Measurements from ENCODE around the gene RCAN3.
A peak's percentile ranks its signal among the peaks of the same experiment; 100 is the strongest.
"Not testable (repeated sequence)": the region's sequence is repeated elsewhere in the genome, so short reads cannot be mapped to it uniquely, and the experiment has no call there.

Gene RCAN3

DNA sequence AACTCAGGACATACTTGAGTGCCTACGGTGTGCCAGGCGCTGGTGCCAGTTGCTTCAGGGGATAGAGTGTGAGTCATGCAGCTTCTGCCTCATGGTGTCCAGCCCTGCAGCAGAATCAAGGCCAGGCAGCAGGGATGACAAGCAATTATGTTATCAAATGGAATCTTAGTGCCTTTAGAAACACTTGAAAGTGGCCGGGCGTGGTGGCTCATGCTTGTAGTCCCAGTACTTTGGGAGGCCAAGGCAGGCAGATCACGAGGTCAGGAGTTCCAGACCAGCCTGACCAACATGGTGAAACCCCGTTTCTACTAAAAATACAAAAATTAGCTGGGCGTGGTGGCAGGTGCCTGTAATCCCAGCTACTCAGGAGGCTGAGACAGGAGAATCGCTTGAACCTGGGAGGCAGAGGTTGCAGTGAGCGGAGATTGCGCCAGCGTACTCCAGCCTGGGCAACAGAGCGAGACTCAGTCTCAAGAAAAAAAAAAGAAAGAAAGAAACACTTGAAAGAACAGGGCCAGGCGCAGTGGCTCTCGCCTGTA, 13.1 kb downstream of the RCAN3 start:
- DNase-seq: peak; percentile 86

DNA sequence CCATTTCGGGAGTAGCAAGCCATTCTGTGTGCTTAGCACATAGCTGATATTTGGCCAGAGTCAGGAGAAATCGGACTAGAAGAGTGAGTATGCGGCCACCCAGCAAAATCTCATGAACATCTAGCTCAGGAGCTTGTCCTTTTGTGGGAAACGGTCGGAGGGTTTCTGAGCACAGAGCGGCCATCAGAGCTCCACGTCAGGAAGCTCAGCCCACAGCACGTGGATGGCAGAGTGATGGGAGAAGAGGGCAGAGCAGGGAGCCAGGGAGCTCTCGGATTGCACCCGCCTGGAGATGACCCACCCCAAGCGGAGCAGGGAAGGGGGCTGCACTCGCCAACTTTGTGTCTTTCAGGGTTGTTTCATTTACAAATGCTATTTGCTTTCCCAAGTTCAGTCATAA, 13.9 kb downstream of the RCAN3 start:
- no peak for DNase-seq

DNA sequence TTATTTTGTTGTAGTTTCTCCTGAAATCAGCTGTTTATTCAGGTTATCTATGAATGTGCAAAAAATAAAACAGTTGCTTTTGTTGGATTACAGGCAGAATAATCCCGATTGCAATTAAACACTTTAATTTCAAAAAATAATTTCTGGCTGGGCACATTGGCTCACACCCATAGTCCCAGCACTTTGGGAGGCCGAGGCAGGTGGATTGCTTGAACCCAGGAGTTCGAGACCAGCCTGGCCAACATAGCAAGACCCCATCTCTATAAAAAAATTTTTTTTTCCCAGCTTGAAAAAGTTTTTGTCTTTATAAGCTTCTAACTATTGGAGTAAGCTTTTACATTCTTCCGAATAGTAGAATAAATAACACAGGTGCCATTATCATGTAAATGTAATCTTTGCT, 15.3 kb downstream of the RCAN3 start:
- no peak for DNase-seq

DNA sequence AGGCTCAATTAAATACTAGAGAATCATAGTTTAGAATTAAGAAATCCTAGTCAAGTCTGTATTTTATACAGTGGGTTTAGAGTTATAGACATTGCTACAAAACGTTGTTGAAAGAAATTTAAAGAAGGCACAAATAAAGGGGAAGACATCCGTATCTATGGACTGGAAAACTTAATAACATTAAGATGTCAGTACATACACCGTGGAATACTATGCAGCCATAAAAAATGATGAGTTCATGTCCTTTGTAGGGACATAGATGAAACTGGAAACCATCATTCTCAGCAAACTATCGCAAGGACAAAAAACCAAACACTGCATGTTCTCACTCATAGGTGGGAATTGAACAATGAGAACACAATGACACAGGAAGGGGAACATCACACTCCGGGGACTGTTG, 17.6 kb downstream of the RCAN3 start:
- not testable (repeated sequence) for DNase-seq

DNA sequence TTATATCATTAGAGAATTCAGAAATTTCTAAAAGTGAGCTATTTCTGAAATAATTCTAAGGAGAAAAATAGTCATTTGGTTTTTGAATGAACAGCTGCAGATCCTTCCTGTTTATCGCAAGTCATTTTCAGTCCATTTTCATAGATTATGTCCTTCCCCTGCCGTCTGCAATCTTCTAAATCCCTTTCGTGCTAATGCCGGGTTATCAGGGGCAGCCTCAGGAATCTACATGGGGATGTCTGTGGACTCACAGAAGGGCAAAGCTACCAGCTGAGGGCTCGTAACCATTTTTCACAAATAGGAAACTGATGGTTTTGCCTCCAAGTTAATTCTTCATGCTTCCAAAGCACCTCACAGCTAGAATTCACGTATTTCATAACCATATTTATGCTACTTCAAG, 23.0 kb downstream of the RCAN3 start:
- no peak for DNase-seq

DNA sequence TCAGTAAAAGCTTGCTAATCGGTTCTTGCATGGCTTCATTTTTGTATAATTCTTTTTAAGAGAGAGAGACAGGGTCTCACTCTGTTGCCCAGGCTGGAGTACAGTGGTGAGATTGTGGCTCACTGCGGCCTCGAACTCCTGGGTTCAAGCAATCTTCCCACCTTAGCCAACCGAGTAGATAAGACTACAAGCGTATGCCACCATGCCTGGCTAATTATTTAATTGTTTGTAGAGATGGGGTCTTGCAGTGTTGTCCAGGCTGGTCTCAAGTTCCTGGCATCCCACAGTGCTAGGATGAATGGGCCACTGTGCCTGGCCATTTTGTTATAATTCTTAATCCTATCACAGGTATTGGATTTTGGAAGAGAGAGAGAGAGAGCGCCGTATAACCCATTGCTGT, 23.4 kb downstream of the RCAN3 start:
- DNase-seq: no peak

DNA sequence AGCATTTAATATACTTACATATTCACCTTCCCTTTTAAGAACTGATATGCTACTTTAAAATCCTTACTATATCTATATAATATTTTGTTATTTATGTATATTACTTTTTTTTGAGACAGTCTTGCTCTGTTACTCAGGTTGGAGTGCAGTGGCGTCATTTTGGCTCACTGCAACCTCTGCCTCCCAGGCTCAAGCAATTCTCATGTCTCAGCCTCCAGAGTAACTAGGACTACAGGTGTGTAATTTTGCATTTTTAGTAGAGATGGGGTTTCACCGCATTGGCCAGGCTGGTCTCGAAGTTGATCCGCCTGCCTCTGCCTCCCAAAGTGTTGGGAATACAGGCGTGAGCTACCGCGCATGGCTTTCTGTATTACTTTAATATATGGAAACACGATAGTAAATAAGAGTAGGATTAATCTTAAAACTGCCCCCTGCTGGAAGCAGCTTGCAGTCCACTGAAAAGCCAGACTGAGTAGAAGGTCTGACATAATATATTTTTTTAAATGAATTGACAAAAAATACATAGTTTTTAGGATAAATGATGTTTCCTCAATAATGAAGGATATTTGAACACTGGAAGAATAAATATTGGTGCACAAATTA, 24.4 kb downstream of the RCAN3 start:
- no peak for DNase-seq

DNA sequence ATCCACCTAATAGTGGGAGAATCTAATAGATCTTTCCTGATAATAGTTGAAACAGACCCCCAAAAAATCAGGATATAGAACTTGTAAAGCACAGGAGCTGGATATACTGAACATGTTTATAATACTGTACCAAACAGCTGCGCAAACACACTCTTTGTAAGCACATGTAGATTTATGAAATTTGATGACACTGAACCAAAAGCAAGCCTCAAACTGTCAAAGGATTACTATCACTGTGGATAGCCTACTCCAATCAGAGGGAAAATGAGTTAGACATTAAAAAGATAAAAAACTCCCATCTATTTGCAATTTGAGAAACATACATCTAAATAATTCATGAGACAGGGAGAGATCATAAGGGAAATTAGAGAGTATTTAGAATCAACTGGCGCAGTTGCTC, 26.1 kb downstream of the RCAN3 start:
- no peak for DNase-seq

DNA sequence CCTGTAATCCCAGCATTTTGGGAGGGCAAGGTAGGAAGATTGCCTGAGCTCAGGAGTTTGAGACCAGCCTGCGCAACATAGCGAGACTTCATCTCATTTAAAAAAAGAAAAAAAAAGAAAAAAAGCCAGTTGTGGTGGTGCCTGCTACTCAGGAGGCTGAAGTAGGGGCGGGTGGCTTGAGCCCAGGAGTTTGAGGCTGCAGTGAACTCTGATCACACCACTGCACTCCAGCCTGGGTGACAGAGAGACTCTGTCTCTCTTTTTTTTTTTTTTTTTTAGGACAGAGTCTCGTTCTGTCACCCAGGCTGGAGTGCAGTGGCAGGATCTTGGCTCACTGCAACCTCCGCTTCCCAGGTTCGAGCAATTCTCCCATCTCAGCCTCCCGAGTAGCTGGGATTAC, 26.7 kb downstream of the RCAN3 start:
- DNase-seq: not testable (repeated sequence)

DNA sequence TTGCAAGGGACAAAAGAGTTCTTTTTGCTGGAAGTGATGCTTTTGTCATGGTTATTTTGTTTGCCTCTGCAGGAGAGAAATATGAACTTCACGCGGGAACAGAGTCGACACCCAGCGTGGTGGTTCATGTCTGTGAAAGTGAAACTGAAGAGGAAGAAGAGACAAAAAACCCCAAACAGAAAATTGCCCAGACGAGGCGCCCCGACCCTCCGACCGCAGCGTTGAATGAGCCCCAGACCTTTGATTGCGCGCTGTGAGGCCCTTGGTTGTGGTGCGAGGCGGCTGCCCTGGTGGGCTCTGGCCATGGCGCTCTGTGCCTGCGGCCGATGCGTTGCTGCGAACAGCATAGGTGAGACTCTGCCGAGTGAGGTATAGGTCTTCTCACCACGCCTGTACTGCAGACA, 32.4 kb downstream of the RCAN3 start:
- no peak for DNase-seq

DNA sequence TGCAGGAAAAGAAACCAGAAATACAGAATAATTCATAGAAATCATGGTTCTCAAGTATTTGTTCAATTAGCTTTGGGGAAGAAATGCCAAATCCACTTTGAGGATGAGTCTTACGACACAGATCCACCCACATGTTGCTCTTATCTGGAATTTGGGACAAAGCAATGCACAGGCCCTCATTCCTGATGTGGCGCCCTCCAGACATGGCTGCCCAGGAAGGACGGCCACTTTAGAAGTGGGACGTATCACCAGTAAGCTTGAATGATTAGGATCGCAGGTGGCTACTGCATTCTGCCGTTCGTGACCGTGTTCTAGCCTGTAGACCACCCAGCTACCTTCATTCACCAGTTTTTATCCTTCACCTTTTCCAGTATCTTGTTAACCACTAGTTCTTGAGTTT, 33.1 kb downstream of the RCAN3 start:
- DNase-seq: no peak

DNA sequence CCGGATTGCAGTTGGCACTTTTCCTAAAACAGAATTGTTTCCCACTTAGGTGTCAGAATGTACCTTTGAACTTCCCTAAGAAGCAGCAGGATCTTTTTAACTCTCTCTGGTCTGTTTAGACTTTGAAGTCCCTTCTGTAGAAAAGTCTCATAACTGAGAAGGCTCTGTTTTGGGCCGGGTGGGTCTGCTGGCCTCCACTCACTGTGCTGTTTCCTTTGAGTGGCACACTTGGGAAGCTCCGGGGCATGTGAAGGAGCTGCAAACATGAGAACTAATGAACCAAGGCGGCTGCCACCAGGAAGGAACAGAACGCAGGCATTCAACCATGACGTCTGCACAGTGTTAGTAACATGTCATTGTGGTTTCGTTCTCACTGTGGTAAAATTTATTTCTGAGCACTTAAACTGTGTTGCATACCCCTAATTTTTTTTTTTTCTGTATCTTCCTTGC, 33.8 kb downstream of the RCAN3 start:
- DNase-seq: peak; percentile 67

DNA sequence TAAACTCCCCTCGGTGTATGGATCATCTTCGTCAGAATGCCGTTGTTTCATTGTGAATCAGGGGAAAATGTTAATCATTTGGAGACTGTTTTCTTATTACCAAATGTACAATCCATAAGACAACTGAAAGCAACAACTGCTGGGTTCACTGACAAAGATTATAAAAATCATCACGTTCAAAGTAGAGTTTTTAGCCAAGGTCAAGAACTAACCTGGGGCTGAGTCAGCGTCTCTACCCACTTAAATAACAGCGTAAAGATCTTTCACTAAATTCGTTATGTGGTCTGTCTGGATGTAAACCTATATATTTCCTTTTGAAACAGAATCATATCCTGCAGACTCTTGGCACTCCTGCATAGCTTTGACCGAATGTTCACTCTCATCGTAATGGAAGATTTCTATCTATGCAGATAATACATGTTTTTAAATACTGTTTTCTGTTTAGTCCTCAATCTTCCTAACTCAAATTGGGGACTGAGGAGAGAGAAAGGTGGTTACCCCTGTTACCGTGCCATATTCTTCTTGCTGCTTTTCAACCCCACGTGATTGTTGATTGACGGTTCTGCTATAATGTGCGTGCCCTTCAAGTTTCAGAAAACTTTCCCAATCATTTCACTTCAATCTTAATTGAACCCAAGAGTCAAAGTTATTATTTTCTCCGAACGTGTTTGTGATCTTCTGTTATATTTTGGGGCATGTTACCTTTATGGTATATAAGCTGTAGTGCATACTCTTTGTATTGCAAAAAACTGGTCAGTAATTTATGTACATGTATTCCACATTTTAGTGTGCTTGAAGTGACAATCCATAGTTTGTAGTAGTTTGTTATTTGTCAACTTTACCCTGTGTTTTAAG, 37.6 kb downstream of the RCAN3 start:
- no peak for DNase-seq

DNA sequence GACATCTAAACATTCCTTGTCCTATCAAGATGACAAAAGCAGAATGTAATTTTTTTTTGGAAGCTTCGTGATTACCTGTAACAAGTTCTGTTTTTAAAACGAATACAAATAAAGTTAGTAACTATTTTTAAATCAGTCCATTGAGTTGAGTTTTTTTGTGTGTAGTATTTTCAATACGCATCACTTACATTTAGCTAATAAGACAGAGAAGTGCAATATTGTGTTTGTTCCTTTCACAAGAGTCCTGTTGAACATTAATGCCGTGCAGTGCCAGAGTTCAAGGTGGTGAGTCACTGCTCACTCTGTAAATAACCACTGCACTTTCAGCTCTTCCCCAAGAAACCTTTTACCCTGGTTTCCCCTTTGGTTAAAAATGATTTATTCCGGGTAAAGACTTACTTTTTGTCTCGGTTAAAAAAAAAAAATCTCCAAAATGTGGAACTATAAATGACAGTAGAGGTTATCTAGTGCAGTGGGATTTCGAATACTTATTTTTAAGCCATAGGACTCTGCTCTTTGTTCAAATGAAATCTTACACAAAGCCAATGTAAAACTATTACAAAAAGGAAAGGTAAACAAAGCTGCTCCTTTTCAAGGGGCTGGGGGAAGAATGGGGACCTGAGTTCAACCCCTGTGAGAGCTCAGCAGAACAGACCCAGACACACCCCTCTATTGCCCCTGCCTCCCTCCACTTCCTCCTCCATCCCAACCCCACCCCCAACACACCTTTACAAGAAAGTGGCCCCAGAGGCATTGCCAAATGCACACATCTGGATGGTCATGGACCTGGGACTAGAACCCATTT, 38.5 kb downstream of the RCAN3 start:
- DNase-seq: peak; percentile 65

DNA sequence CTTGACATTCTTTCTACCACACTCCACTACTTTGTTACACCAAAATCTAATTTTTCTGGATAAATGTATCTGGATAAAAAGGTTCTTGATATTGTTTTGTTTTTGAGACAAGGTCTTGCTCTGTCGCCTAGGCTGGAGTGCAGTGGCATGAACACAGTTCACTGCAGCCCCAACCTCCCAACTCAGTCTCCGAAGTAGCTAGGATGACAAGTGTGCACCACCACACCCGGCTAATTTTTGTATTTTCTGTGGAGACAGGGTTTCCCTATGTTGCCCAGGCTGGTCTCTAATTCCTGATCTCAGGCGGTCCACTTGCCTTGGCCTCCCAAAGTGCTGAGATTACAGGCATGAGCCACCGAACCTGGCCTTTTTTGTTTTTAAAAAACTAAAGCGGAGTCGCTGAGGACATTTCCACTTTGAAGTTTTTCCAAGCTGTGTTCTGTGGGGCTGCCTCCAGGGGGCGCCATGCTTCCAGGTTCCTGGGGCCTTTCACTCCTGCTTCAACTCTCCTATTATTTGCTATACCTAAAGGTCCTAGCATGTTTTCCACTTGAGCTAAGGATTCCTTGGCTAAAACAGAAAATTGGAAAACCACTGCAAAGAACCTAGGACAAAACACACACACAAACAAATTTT, 39.2 kb downstream of the RCAN3 start:
- no peak for DNase-seq

DNA sequence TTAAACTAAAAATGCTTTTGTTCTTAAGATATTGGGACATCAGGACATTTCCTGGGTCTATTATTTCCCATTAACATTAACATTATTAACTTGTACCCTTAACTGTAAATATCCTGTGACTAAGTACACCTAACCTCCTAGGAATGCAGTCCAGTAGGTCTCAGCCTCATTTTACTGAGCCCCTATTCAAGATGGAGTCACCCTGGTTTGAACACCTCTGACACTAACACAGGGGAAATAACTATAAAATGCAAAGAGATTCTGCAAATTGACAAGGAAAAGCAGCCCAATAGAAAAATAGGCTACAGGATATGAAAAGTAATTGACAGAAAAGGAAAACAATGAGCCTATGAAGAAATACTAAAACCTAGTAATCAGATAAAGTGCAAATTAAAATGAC, 41.6 kb downstream of the RCAN3 start:
- DNase-seq: no peak

DNA sequence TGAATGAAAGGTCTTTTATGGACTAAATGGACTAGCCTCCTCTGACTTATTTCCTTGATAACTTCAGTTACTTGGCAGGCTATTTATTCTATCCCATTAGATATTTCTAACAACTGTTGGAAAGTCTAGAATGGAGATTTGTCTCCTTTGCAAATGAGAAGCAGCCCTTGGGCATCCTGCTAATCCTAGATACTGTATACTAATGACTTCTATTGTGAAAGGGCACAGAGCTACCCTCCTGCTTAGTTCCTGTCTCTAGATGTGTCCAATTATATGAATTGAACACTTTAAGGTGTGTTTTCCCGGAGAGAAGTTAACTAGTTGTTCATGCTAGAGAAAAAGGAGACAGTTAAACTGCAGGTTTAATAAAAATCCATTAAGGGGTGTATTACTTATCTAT, 43.0 kb downstream of the RCAN3 start:
- DNase-seq: no peak

DNA sequence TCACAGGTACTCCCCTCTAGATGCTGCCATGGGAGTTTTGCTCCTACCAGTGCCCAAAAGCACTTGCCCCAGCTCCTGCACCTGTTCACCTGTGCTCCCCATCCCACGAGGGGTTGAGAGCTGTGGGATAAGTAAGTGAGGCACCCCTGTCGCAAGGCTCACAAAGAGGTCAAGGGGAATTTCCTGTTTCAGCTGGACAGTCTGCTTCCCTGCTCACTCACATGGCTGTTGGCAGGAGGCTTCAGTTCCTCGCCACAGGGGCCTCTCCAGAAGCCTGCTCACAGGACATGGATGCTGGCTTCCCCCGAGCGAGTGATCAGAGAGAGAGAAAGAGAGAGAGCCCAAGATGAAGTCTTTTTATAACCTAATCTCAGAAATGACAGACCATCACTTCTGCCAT, 44.6 kb downstream of the RCAN3 start:
- no peak for DNase-seq

DNA sequence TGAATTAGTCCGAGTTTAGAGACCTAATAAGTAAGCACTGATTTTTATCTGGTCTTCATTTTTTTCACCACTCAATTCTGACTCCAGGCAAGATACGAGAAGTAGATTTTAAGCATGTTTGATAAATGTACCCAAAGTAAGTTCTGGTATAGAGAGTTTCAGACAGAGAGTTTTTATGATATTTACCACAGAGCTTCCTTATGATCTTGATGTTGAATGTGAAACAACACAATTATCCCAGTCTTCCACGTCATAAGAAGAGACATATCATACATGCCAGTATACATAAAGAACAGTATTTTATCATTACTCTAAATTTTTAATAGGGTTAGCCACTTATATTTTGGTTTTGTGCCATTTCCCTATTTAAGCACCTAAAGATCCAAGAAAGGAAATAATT, 45.4 kb downstream of the RCAN3 start:
- no peak for DNase-seq

DNA sequence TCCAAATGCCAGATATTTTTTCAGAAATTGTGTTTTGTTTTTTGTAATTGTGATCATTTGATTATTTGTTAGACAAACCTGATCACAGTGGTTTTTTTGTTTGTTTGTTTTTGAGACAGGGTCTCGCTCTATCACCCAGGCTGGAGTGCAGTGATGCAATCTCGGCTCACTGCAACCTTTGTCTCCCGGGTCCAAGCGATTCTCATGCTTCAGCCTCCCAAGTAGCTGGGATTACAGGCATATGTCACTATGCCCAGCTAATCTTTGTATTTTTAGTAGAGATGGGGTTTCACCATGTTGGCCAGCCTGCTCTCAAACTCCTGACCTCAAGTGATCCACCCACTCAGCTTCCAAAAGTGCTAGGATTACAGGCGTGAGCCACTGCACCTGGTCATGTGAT, 46.6 kb downstream of the RCAN3 start:
- not testable (repeated sequence) for DNase-seq

DNA sequence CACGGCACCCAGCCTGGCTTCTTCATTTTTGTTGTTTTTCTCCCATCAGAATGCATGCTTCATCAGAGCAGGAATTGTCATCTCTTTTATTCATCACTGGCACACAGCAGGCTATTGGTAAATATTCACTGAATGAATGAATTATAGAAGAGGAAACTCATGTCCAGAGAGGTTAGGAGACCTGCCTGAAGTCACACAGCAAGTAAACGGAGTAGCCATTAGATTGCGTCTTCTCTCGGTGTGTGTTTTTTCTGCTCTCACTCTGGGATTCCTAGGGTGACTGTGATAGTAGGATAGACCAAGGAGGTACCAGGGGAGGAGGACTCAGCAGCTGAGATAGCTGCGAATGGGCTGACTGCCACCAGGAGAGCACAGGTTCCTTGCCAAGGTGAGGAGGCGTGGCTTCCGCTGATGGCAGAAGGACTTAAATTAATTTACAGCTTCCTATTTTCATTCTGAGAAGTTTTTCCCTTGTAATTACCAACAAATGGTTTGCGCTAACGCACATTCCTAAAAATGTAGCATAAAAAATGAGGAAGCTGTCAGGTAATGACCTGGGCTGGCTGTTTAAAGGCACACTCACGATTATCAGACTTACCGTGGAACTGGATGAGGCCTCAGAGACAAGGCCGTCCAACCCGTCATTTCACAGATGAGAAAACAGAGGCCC, 48.8 kb downstream of the RCAN3 start:
- DNase-seq: no peak

DNA sequence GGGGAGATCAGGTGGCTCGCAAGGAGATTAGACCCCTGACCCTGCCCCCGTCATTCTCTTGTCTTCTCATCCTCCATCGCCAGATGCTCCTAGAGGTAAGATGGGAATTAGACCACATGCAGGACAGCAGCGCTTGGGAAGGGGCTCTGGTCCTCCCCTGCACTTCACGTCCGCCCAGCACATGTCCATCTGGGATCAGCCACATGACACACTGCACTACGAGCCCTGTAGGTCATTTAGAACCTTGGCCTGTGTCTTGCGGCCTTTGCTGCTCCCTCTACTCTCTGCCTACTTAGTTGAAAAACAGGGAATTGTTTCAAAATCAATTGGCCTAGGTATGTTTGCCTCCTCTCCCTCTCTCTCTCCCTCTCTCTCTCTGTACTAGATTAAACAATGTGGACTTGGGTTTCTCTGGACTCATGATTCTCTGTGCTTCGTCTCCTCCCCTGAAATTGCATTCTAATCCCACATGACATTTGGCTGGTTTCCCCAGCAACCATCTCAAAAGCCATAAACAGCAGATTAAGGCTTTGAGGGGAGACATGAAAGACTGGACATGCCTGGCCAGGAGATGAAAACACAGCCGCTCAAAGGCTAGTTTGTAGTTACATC, 49.4 kb downstream of the RCAN3 start:
- no peak for DNase-seq

Measured in islet precursor cell (in vitro differentiated cells).